HepG2 (cell line): ENCODE measurements around the gene RPL4. TPM values are rescaled to one million over a fixed set of nuclear protein-coding genes. Genes with fewer than 3 reads are reported as not detected.
A peak's percentile ranks its signal among the peaks of the same experiment; 100 is the strongest.

Experiments
- CBFB ChIP-seq: sonication (generic); formaldehyde crosslinking; IDR thresholded peaks from 2 replicates; pipeline ENCODE4 v1.4.0; 2020; ENCODE audit warnings: missing genetic modification reagents
- MIER2 ChIP-seq: IDR thresholded peaks from 2 replicates; pipeline ENCODE4 v1.6.1; 2016; ENCODE audit warnings: missing biosample characterization, missing genetic modification reagents
- SIX1 ChIP-seq: sonication (generic); formaldehyde crosslinking; IDR thresholded peaks from 2 replicates; pipeline ENCODE4 v1.4.0; 2020; ENCODE audit warnings: missing genetic modification reagents, borderline replicate concordance
- TAF15 ChIP-seq: fragments of 200-400 bp; formaldehyde crosslinking; IDR thresholded peaks from one replicate; pipeline ENCODE4 v1.6.1; 2018; ENCODE audit warnings: mild to moderate bottlenecking, low read depth, low read length; ENCODE audit not compliant: poor library complexity, severe bottlenecking
- WIZ ChIP-seq: sonication (generic); formaldehyde crosslinking; IDR thresholded peaks from 2 replicates; pipeline ENCODE4 v1.5.1; 2020; ENCODE audit warnings: mild to moderate bottlenecking, missing genetic modification reagents
- ZBTB42 ChIP-seq: sonication (generic); formaldehyde crosslinking; IDR thresholded peaks from 2 replicates; pipeline ENCODE4 v1.5.0; 2020; ENCODE audit warnings: mild to moderate bottlenecking, missing genetic modification reagents
- ZNF225 ChIP-seq: sonication (generic); formaldehyde crosslinking; IDR thresholded peaks from 2 replicates; pipeline ENCODE4 v1.4.0; 2020; ENCODE audit warnings: mild to moderate bottlenecking, missing genetic modification reagents
- ZNF660 ChIP-seq: sonication (generic); formaldehyde crosslinking; IDR thresholded peaks from 2 replicates; pipeline ENCODE4 v1.5.1; 2020; ENCODE audit warnings: mild to moderate bottlenecking, low read depth, missing genetic modification reagents, borderline replicate concordance
- ZNF788 ChIP-seq: sonication (generic); formaldehyde crosslinking; IDR thresholded peaks from 2 replicates; pipeline ENCODE4 v1.5.0; 2020; ENCODE audit warnings: mild to moderate bottlenecking, missing genetic modification reagents, borderline replicate concordance
- polyA plus RNA-seq, 8 experiments: library from polyadenylated mRNA; depleted of rRNA in 3 of 8; stranded (reverse) in 7 of 8; unstranded in 1 of 8; fragments of >200 nt; fragmentation: Illumina TruSeq in 4 of 8; extraction: Trizol in 4 of 8; gene quantifications; 2 replicates each; pipeline versions ENCODE4 v1.2.1 to v1.2.3, GENCODE V29; 2011 to 2016; ENCODE audit warnings: low read depth in 4 of 8, missing spikeins in 1 of 8, mixed read lengths in 1 of 8; ENCODE audit not compliant: insufficient read depth in 1 of 8
- total RNA-seq, 5 experiments: library from RNA; depleted of rRNA; stranded (reverse); fragments of >200 nt; fragmentation: Illumina TruSeq; extraction: Trizol; gene quantifications; 2 replicates each; pipeline ENCODE4 v1.2.3, GENCODE V29; 2016; ENCODE audit warnings: low read depth in 1 of 5
- TF ChIP-seq, protein P1 (sequence below): sonication (generic); formaldehyde crosslinking; IDR thresholded peaks from 2 replicates; pipeline ENCODE4 v1.9.0; 2021; ENCODE audit warnings: missing genetic modification reagents, mild to moderate bottlenecking, borderline replicate concordance
- TF ChIP-seq, protein P2 (sequence below): sonication (generic); IDR thresholded peaks from 2 replicates; pipeline ENCODE4 v1.6.1; 2016; ENCODE audit warnings: low read depth, borderline replicate concordance
- TF ChIP-seq, protein P3 (sequence below): sonication (generic); formaldehyde crosslinking; IDR thresholded peaks from 2 replicates; pipeline ENCODE4; 2020; ENCODE audit warnings: missing genetic modification reagents, mild to moderate bottlenecking, borderline replicate concordance
- TF ChIP-seq, protein P4 (sequence below): sonication (generic); formaldehyde crosslinking; IDR thresholded peaks from 2 replicates; pipeline ENCODE4 v1.4.0; 2020; ENCODE audit warnings: mild to moderate bottlenecking, missing genetic modification reagents
- TF ChIP-seq, protein P5 (sequence below): sonication (generic); formaldehyde crosslinking; IDR thresholded peaks from 2 replicates; pipeline ENCODE4 v1.4.0; 2020; ENCODE audit warnings: missing genetic modification reagents, borderline replicate concordance

RPL4 gene
- total and polyA plus RNA-seq, 2 of the 13 experiments (the other 11 are each of a cell fraction or from before 2014, with no cell fraction given), result 3,630 to 3,960 TPM

DNA sequence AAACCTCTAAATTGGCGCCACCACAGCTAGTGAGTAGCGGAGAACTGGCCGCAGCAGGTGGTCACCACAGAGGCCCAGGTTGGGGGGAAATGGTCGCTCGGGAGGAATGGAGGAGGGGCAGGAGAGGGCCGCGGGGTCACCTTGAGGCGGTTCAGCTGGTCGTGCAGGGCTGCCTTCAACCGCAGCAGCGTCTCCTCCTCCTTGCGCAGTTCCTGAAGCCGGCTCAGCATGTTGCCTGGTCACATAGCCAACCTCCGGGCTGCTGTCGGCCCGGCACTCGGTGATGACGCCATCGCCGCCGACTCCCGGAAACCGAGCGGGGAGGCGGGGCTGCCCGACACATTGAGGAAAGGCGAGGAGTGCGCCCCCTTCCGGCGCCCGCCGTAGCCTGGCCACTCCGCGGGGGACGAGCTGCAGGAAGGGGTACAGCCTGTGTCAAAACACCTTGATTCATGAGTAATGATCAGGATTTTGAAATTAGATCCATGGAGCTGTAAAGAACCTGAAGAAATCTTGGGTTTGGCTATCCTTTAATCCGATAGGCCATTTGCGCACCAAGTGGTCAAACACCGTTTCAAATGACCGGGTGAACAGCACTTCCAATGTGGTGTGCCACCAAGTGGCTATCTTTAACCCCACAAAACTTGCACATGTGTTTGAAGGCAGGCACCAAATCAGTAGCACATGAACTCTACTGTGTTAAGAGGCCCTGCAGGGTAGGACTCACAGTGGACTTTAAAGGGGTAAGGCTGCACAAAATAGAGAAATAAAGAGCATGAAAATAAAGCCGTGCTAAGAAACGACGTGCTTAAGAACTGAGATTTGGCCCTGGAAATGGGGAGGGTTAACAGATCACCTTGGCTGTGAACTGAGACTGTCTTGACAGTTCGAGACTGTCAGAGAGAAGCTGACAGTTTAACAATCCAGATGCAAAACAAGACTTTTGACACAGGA, 6.9 kb downstream of the RPL4 start, which contains the start of gene SNAPC5 (continued):
- TF ChIP-seq, protein P1, sequence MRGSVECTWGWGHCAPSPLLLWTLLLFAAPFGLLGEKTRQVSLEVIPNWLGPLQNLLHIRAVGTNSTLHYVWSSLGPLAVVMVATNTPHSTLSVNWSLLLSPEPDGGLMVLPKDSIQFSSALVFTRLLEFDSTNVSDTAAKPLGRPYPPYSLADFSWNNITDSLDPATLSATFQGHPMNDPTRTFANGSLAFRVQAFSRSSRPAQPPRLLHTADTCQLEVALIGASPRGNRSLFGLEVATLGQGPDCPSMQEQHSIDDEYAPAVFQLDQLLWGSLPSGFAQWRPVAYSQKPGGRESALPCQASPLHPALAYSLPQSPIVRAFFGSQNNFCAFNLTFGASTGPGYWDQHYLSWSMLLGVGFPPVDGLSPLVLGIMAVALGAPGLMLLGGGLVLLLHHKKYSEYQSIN (CRISPR knock-in tag), result no peak; the same call in 1 of the 2 replicates
- TF ChIP-seq WIZ (CRISPR knock-in tag), result no peak
- TF ChIP-seq, protein P2, sequence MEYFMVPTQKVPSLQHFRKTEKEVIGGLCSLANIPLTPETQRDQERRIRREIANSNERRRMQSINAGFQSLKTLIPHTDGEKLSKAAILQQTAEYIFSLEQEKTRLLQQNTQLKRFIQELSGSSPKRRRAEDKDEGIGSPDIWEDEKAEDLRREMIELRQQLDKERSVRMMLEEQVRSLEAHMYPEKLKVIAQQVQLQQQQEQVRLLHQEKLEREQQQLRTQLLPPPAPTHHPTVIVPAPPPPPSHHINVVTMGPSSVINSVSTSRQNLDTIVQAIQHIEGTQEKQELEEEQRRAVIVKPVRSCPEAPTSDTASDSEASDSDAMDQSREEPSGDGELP, result peak; percentile 59; the same call in 1 of the 2 replicates
- no peak; the same call in 1 of the 2 replicates for TF ChIP-seq CBFB
- TF ChIP-seq, protein P3, sequence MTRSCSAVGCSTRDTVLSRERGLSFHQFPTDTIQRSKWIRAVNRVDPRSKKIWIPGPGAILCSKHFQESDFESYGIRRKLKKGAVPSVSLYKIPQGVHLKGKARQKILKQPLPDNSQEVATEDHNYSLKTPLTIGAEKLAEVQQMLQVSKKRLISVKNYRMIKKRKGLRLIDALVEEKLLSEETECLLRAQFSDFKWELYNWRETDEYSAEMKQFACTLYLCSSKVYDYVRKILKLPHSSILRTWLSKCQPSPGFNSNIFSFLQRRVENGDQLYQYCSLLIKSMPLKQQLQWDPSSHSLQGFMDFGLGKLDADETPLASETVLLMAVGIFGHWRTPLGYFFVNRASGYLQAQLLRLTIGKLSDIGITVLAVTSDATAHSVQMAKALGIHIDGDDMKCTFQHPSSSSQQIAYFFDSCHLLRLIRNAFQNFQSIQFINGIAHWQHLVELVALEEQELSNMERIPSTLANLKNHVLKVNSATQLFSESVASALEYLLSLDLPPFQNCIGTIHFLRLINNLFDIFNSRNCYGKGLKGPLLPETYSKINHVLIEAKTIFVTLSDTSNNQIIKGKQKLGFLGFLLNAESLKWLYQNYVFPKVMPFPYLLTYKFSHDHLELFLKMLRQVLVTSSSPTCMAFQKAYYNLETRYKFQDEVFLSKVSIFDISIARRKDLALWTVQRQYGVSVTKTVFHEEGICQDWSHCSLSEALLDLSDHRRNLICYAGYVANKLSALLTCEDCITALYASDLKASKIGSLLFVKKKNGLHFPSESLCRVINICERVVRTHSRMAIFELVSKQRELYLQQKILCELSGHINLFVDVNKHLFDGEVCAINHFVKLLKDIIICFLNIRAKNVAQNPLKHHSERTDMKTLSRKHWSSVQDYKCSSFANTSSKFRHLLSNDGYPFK (CRISPR knock-in tag), result peak; percentile 90
- 0 out of 2 replicates have a peak, but pooled peaks have one; percentile 61 for TF ChIP-seq ZBTB42 (CRISPR knock-in tag)
- TF ChIP-seq ZNF788 (CRISPR knock-in tag), result peak; percentile 90; the same call in 1 of the 2 replicates
- TF ChIP-seq, protein P4, sequence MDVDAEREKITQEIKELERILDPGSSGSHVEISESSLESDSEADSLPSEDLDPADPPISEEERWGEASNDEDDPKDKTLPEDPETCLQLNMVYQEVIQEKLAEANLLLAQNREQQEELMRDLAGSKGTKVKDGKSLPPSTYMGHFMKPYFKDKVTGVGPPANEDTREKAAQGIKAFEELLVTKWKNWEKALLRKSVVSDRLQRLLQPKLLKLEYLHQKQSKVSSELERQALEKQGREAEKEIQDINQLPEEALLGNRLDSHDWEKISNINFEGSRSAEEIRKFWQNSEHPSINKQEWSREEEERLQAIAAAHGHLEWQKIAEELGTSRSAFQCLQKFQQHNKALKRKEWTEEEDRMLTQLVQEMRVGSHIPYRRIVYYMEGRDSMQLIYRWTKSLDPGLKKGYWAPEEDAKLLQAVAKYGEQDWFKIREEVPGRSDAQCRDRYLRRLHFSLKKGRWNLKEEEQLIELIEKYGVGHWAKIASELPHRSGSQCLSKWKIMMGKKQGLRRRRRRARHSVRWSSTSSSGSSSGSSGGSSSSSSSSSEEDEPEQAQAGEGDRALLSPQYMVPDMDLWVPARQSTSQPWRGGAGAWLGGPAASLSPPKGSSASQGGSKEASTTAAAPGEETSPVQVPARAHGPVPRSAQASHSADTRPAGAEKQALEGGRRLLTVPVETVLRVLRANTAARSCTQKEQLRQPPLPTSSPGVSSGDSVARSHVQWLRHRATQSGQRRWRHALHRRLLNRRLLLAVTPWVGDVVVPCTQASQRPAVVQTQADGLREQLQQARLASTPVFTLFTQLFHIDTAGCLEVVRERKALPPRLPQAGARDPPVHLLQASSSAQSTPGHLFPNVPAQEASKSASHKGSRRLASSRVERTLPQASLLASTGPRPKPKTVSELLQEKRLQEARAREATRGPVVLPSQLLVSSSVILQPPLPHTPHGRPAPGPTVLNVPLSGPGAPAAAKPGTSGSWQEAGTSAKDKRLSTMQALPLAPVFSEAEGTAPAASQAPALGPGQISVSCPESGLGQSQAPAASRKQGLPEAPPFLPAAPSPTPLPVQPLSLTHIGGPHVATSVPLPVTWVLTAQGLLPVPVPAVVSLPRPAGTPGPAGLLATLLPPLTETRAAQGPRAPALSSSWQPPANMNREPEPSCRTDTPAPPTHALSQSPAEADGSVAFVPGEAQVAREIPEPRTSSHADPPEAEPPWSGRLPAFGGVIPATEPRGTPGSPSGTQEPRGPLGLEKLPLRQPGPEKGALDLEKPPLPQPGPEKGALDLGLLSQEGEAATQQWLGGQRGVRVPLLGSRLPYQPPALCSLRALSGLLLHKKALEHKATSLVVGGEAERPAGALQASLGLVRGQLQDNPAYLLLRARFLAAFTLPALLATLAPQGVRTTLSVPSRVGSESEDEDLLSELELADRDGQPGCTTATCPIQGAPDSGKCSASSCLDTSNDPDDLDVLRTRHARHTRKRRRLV (CRISPR knock-in tag), result peak; percentile 57; the same call in 1 of the 2 replicates
- no peak; the same call in 1 of the 2 replicates for TF ChIP-seq ZNF225 (CRISPR knock-in tag)
- TF ChIP-seq ZNF660, result no peak; the same call in 1 of the 2 replicates
- TF ChIP-seq, protein P5, sequence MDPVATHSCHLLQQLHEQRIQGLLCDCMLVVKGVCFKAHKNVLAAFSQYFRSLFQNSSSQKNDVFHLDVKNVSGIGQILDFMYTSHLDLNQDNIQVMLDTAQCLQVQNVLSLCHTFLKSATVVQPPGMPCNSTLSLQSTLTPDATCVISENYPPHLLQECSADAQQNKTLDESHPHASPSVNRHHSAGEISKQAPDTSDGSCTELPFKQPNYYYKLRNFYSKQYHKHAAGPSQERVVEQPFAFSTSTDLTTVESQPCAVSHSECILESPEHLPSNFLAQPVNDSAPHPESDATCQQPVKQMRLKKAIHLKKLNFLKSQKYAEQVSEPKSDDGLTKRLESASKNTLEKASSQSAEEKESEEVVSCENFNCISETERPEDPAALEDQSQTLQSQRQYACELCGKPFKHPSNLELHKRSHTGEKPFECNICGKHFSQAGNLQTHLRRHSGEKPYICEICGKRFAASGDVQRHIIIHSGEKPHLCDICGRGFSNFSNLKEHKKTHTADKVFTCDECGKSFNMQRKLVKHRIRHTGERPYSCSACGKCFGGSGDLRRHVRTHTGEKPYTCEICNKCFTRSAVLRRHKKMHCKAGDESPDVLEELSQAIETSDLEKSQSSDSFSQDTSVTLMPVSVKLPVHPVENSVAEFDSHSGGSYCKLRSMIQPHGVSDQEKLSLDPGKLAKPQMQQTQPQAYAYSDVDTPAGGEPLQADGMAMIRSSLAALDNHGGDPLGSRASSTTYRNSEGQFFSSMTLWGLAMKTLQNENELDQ (CRISPR knock-in tag), result no peak
- TF ChIP-seq MIER2 (CRISPR knock-in tag), result no peak
- peak; percentile 67 for TF ChIP-seq TAF15
- TF ChIP-seq SIX1 (CRISPR knock-in tag), result 0 out of 2 replicates have a peak, but pooled peaks have one; percentile 12
